Mucosa of rectum (tissue), 2 donors: ENCODE measurements around the gene PTH1R.
"Not testable (repeated sequence)": the region's sequence is repeated elsewhere in the genome, so short reads cannot be mapped to it uniquely, and the experiment has no call there.

ENCODE experiments used
- H3K27ac ChIP-seq, 2 donors: one replicate each; pipeline ENCODE4 v1.7.0; 2013; ENCODE audit warnings: inconsistent platforms in 2 of 2, low read depth in 2 of 2, low read length in 2 of 2
- H3K27me3 ChIP-seq, 2 donors: one replicate each; pipeline ENCODE4 v1.7.0; 2013; ENCODE audit warnings: low read length in 2 of 2; ENCODE audit not compliant: control insufficient read depth in 2 of 2, insufficient read depth in 2 of 2
- H3K36me3 ChIP-seq, 2 donors: one replicate each; pipeline ENCODE4 v1.7.0; 2013; ENCODE audit warnings: low read length in 2 of 2; ENCODE audit not compliant: control insufficient read depth in 2 of 2, insufficient read depth in 2 of 2
- H3K4me1 ChIP-seq, 2 donors: one replicate each; pipeline ENCODE4 v1.7.0; 2013; ENCODE audit warnings: low read length in 2 of 2, mild to moderate bottlenecking in 1 of 2; ENCODE audit not compliant: control insufficient read depth in 2 of 2, insufficient read depth in 2 of 2
- H3K4me3 ChIP-seq, 2 donors: one replicate each; pipeline ENCODE4 v1.7.0; 2013; ENCODE audit warnings: low read length in 2 of 2
- H3K9ac ChIP-seq, 2 donors: one replicate each; pipeline ENCODE4 v1.7.0; 2013; ENCODE audit warnings: low read length in 2 of 2, low read depth in 1 of 2, mild to moderate bottlenecking in 1 of 2
- H3K9me3 ChIP-seq, 2 donors: one replicate each; pipeline ENCODE4 v1.7.0; 2013; ENCODE audit warnings: low read length in 2 of 2; ENCODE audit not compliant: control insufficient read depth in 2 of 2
- donor health status: healthy.
- donor health status: Normal muscosa, but diverticular disease.

The PTH1R gene

GRCh38 chr3:46910914-46911313 is 33.4 kb downstream of the PTH1R start:
- not testable (repeated sequence) for H3K9me3 ChIP-seq, H3K27ac ChIP-seq, H3K36me3 ChIP-seq, H3K4me3 ChIP-seq, H3K9ac ChIP-seq, H3K27me3 ChIP-seq
- H3K4me1 ChIP-seq = peaks cover 13 to 14% of the 10 kb centered on the region in 2 donors

GRCh38 chr3:46912986-46913385 is 35.5 kb downstream of the PTH1R start:
- Histone ChIP-seq H3K27ac (no peak overlapping the region), H3K36me3 (peaks cover 8 to 10% of the 10 kb centered on the region in 2 donors), H3K9ac (no peak overlapping the region), H3K9me3 (no peaks in the 10 kb centered on the region), H3K4me3 (no peak overlapping the region), H3K4me1 (peaks cover 13 to 14% of the 10 kb centered on the region in 2 donors), H3K27me3 (no peaks in the 10 kb centered on the region)

GRCh38 chr3:46913644-46914043 is 36.1 kb downstream of the PTH1R start:
- H3K27ac ChIP-seq = no peak overlapping the region
- peaks cover 14 to 15% of the 10 kb centered on the region in 2 donors for H3K36me3 ChIP-seq
- no peaks in the 10 kb centered on the region for H3K9me3 ChIP-seq
- H3K9ac ChIP-seq = no peak overlapping the region
- H3K4me3 ChIP-seq = no peak overlapping the region
- no peaks in the 10 kb centered on the region for H3K27me3 ChIP-seq
- H3K4me1 ChIP-seq = peaks cover 13 to 14% of the 10 kb centered on the region in 2 donors

- H3K36me3 ChIP-seq = peaks cover 25 to 26% of the 10 kb centered on the region in 2 donors
- H3K27me3 ChIP-seq = no peaks in the 10 kb centered on the region
- no peak overlapping the region for H3K9ac ChIP-seq
- H3K9me3 ChIP-seq = no peaks in the 10 kb centered on the region
- peaks cover 5 to 7% of the 10 kb centered on the region in 2 donors for H3K4me1 ChIP-seq
- H3K4me3 ChIP-seq = no peak overlapping the region
- H3K27ac ChIP-seq = no peak overlapping the region
These were observed 37.3 kb downstream of the PTH1R start for GRCh38 chr3:46914849-46915248.

- no peaks in the 10 kb centered on the region for H3K9me3 ChIP-seq
- no peak overlapping the region for H3K27ac ChIP-seq
- H3K4me1 ChIP-seq = peaks cover 5 to 7% of the 10 kb centered on the region in 2 donors
- H3K36me3 ChIP-seq = peaks cover 28 to 31% of the 10 kb centered on the region in 2 donors
- H3K9ac ChIP-seq = no peak overlapping the region
- H3K27me3 ChIP-seq = no peaks in the 10 kb centered on the region
- H3K4me3 ChIP-seq = no peak overlapping the region
These were observed 37.8 kb downstream of the PTH1R start for GRCh38 chr3:46915297-46915822.

- Histone ChIP-seq H3K4me3 (no peak overlapping the region), H3K9me3 (no peaks in the 10 kb centered on the region), H3K27me3 (no peaks in the 10 kb centered on the region), H3K4me1 (peaks cover 5 to 7% of the 10 kb centered on the region in 2 donors), H3K9ac (no peak overlapping the region), H3K36me3 (peaks cover 37 to 40% of the 10 kb centered on the region in 2 donors), H3K27ac (no peak overlapping the region)
These were observed 38.8 kb downstream of the PTH1R start for GRCh38 chr3:46916278-46916677.

GRCh38 chr3:46916799-46917198 is 39.3 kb downstream of the PTH1R start:
- Histone ChIP-seq H3K4me3 (no peak overlapping the region), H3K9me3 (no peaks in the 10 kb centered on the region), H3K36me3 (peaks cover 42 to 45% of the 10 kb centered on the region in 2 donors), H3K9ac (no peak overlapping the region), H3K27me3 (no peaks in the 10 kb centered on the region), H3K27ac (no peak overlapping the region), H3K4me1 (peaks cover 5 to 7% of the 10 kb centered on the region in 2 donors)

GRCh38 chr3:46917257-46917656 is 39.7 kb downstream of the PTH1R start:
- H3K27me3 ChIP-seq = no peaks in the 10 kb centered on the region
- H3K4me1 ChIP-seq = peaks cover 5 to 7% of the 10 kb centered on the region in 2 donors
- peaks cover 47 to 50% of the 10 kb centered on the region in 2 donors for H3K36me3 ChIP-seq
- no peaks in the 10 kb centered on the region for H3K9me3 ChIP-seq
- no peak overlapping the region for H3K27ac ChIP-seq
- H3K4me3 ChIP-seq = no peak overlapping the region
- H3K9ac ChIP-seq = no peak overlapping the region

- Histone ChIP-seq H3K36me3 (peaks cover 56 to 59% of the 10 kb centered on the region in 2 donors), H3K9ac (no peak overlapping the region), H3K4me1 (peaks cover 5 to 7% of the 10 kb centered on the region in 2 donors), H3K9me3 (no peaks in the 10 kb centered on the region), H3K27me3 (no peaks in the 10 kb centered on the region), H3K27ac (no peak overlapping the region), H3K4me3 (no peak overlapping the region)
These were observed 40.7 kb downstream of the PTH1R start for GRCh38 chr3:46918202-46918601.

- Histone ChIP-seq H3K4me3 (no peak overlapping the region), H3K27me3 (no peaks in the 10 kb centered on the region), H3K27ac (no peak overlapping the region), H3K9ac (no peak overlapping the region), H3K4me1 (peaks cover 3 to 4% of the 10 kb centered on the region in 2 donors), H3K36me3 (peaks cover 61 to 62% of the 10 kb centered on the region in 2 donors), H3K9me3 (no peaks in the 10 kb centered on the region)
These were observed 41.1 kb downstream of the PTH1R start for GRCh38 chr3:46918634-46919033.
